Activated effector memory CD4-positive, alpha-beta T cell treated with anti-CD3 and anti-CD28 coated beads, Interleukin-2, amount 50 U/mL, for 16 hours (primary cell): ENCODE results near the gene B4GALNT4.
"Not testable (repeated sequence)": the region's sequence is repeated elsewhere in the genome, so short reads cannot be mapped to it uniquely, and the experiment has no call there.

Source experiments
- DNase-seq: peaks from one replicate; pipeline ENCODE4 v3.0.0-alpha.2; 2020

Gene B4GALNT4

GRCh38 chr11:424766-425165, 55.5 kb downstream of the B4GALNT4 start:
- not testable (repeated sequence) for DNase-seq

GRCh38 chr11:425301-425700, 56.0 kb downstream of the B4GALNT4 start:
- no peak for DNase-seq

GRCh38 chr11:426851-427250, 57.6 kb downstream of the B4GALNT4 start:
- DNase-seq = no peak

- DNase-seq = no peak
These were observed 59.0 kb downstream of the B4GALNT4 start for GRCh38 chr11:428295-428694.

- DNase-seq = no peak
These were observed 60.1 kb downstream of the B4GALNT4 start for GRCh38 chr11:429391-429790.

GRCh38 chr11:429931-430456, 60.7 kb downstream of the B4GALNT4 start:
- no peak for DNase-seq
